GM12891 (cell line): Measurements from ENCODE around the gene SUMF1.

Source experiments
- PAX5 ChIP-seq: IDR thresholded peaks from 2 replicates; pipeline ENCODE4 v1.6.1; 2011; ENCODE audit warnings: low read length, moderate library complexity, mild to moderate bottlenecking; ENCODE audit not compliant: insufficient read depth, severe bottlenecking
- POLR2A ChIP-seq: IDR thresholded peaks from 2 replicates; pipeline ENCODE4 v1.6.1; 2011; ENCODE audit warnings: low read depth, low read length, control low read depth
- POLR2AphosphoS5 ChIP-seq: IDR thresholded peaks from 2 replicates; pipeline ENCODE4 v1.6.1; 2011; ENCODE audit warnings: low read depth, low read length, control low read depth
- SPI1 ChIP-seq: IDR thresholded peaks from 2 replicates; pipeline ENCODE4 v1.6.1; 2011; ENCODE audit warnings: low read depth, low read length, control low read depth
- TAF1 ChIP-seq: IDR thresholded peaks from 2 replicates; pipeline ENCODE4 v1.6.1; 2011; ENCODE audit warnings: low read depth, low read length, control low read depth

DNA sequence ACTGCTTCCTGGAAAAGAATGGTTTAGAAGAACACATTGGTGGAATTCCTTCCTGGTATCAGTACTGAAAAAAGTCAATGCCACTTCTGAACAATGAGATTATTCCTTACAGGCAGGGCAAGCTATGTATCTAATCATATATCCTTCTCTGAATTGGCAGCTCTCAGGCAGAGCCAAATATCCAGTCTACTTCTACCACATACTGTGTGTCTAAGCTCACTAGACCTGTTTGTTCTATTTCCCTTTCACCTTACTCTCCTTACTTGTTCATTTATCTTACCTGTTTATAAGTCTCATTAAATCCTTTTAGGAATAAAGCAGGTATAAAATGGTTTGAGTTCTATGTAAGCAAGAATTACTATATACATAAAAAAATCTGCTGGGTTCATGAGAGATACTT, 155.6 kb downstream of the SUMF1 start:
- no peak for TF ChIP-seq POLR2AphosphoS5
- TF ChIP-seq TAF1 = no peak
- TF ChIP-seq PAX5 = no peak
- TF ChIP-seq POLR2A = no peak
- TF ChIP-seq SPI1 = no peak
